Spinal cord (tissue), 10 donors: ENCODE data around the gene DUSP10. TPM values are rescaled to one million over a fixed set of nuclear protein-coding genes. Genes with fewer than 3 reads are reported as not detected.

Experiments used
- DNase-seq, 6 donors: peaks; one replicate each; pipeline versions ENCODE4 v3.0.0 to v3.0.0-alpha.2; 2013 to 2015; ENCODE audit warnings: low spot score in 6 of 6, low read depth in 4 of 6
- H3K27ac ChIP-seq: one replicate; pipeline ENCODE4 v1.5.1; 2013; ENCODE audit warnings: low read depth, low read length, control low read depth
- H3K27me3 ChIP-seq: one replicate; pipeline ENCODE4 v1.6.1; 2013; ENCODE audit warnings: low read length; ENCODE audit not compliant: control insufficient read depth, insufficient read depth
- H3K36me3 ChIP-seq: one replicate; pipeline ENCODE4 v1.6.1; 2013; ENCODE audit warnings: low read length; ENCODE audit not compliant: control insufficient read depth, insufficient read depth
- H3K4me1 ChIP-seq: one replicate; pipeline ENCODE4 v1.6.1; 2013; ENCODE audit warnings: low read length; ENCODE audit not compliant: control insufficient read depth, insufficient read depth
- H3K4me3 ChIP-seq: one replicate; pipeline ENCODE4 v1.5.1; 2013; ENCODE audit warnings: low read depth, low read length, control low read depth
- H3K9me3 ChIP-seq: one replicate; pipeline ENCODE4 v1.6.1; 2013; ENCODE audit warnings: low read length; ENCODE audit not compliant: control insufficient read depth, insufficient read depth
- WGBS: methylation state at CpG from one replicate; pipeline ENCODE4 v1.1.5; 2013; ENCODE audit warnings: missing lambda C conversion rate; ENCODE audit not compliant: insufficient coverage; 5-methylcytosine and 5-hydroxymethylcytosine counted together
- polyA plus RNA-seq, 2 donors: library from polyadenylated mRNA; unstranded; fragments of 120-200 nt; gene quantifications; one replicate each; pipeline ENCODE4 v1.2.1, GENCODE V29; 2013; ENCODE audit not compliant: insufficient read length in 2 of 2
- total RNA-seq, 2 donors: library from RNA; depleted of rRNA in 1 of 2; stranded (reverse); fragments of 120-200 nt in 1 of 2; fragments of >200 nt in 1 of 2; gene quantifications; one replicate each; pipeline versions ENCODE4 v1.2.3 to v1.2.4, GENCODE V29; 2013 to 2014
- donor health status: healthy.

The DUSP10 gene
- total and polyA plus RNA-seq, 4 donors = 4.1 to 9.6 (median 5.7) TPM

GRCh38 chr1:221768444-221769066, 26.7 kb upstream of the DUSP10 start:
- H3K36me3 ChIP-seq = no peaks in the 10 kb centered on the region
- no CpG with 5 or more reads among the region's 5 CpGs for WGBS
- no peak overlapping the region for H3K4me3 ChIP-seq
- H3K4me1 ChIP-seq = no peaks in the 10 kb centered on the region
- H3K27ac ChIP-seq = no peak overlapping the region
- no peaks in the 10 kb centered on the region for H3K27me3 ChIP-seq
- no peak for DNase-seq
- no peaks in the 10 kb centered on the region for H3K9me3 ChIP-seq

- H3K4me1 ChIP-seq = no peaks in the 10 kb centered on the region
- no peak for DNase-seq
- no CpG with 5 or more reads among the region's 1 CpG for WGBS
- no peak overlapping the region for H3K4me3 ChIP-seq
- no peaks in the 10 kb centered on the region for H3K36me3 ChIP-seq
- H3K27me3 ChIP-seq = no peaks in the 10 kb centered on the region
- no peak overlapping the region for H3K27ac ChIP-seq
- H3K9me3 ChIP-seq = no peaks in the 10 kb centered on the region
These were observed 24.3 kb upstream of the DUSP10 start for GRCh38 chr1:221766210-221766609.

- Histone ChIP-seq H3K27ac (no peak overlapping the region), H3K4me1 (no peaks in the 10 kb centered on the region), H3K27me3 (no peaks in the 10 kb centered on the region), H3K4me3 (no peak overlapping the region), H3K9me3 (no peaks in the 10 kb centered on the region), H3K36me3 (no peaks in the 10 kb centered on the region)
- no peak for DNase-seq
- WGBS = no CpG with 5 or more reads among the region's 2 CpGs
These were observed 23.6 kb upstream of the DUSP10 start for GRCh38 chr1:221765527-221765926.

DNA sequence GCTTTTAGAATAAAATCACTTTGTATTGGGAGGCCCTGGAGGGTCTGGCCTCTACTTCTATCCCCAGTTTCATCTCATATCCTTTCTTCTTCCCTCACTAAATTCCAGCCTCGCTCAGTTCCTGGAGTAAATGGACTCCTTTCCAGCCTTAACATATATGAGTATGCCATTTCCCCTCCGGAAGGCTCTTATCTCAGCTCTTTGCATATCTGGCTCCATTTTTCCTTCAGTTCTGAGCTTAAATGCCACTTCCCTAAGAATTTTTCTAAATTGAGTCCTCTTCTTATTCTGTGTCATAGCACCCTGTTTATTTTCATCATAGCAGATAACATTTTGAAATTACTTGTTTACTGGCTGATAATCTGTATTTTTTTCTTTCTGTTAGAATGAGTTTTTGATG, 20.2 kb upstream of the DUSP10 start:
- H3K27ac ChIP-seq = no peak overlapping the region
- H3K4me3 ChIP-seq = no peak overlapping the region
- no peaks in the 10 kb centered on the region for H3K36me3 ChIP-seq
- DNase-seq = no peak
- H3K9me3 ChIP-seq = no peaks in the 10 kb centered on the region
- 94% methylated on average over 2 of the region's 2 CpGs for WGBS
- H3K27me3 ChIP-seq = no peaks in the 10 kb centered on the region
- H3K4me1 ChIP-seq = no peaks in the 10 kb centered on the region

DNA sequence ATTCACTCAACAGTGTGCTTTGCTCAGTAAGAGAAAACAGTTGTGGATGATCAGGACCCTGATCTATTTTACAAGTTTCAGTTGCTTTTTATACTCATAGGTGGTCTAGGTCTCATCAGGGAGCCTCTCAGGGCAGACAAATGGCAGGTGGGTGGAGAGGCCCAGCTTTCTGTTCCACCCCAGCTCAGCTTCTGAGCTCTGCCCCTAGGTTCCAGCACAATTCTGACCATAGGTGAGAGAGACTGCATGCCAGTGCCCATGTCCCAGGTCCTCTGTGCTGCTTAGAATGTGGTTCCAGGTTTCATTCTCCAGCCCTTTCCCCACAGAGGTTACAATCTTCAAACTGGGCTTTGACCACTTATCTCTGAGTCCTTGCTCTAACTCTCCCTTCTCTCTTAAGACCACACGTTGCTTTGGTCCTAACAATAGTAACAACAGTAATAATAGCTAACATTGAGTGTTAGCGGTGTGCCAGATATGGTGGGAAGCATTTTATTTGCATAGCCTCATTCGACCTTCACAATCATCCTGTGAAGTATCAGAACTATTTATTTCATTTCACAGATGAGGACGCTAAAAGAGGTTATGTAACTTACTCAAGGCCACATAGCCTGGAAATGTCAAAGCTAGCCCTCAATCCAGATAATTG, 19.6 kb upstream of the DUSP10 start:
- no CpG with 5 or more reads among the region's 4 CpGs for WGBS

GRCh38 chr1:221760911-221761310, 19.0 kb upstream of the DUSP10 start:
- Histone ChIP-seq H3K4me3 (no peak overlapping the region), H3K27me3 (no peaks in the 10 kb centered on the region), H3K4me1 (no peaks in the 10 kb centered on the region), H3K9me3 (no peaks in the 10 kb centered on the region), H3K27ac (no peak overlapping the region), H3K36me3 (no peaks in the 10 kb centered on the region)
- DNase-seq = no peak
- WGBS = 80% methylated on average over 1 of the region's 3 CpGs

More for the DNA sequence above, 19.6 kb upstream of the DUSP10 start:
- Histone ChIP-seq H3K4me1 (no peaks in the 10 kb centered on the region), H3K36me3 (no peaks in the 10 kb centered on the region), H3K9me3 (no peaks in the 10 kb centered on the region), H3K27ac (no peak overlapping the region), H3K27me3 (no peaks in the 10 kb centered on the region), H3K4me3 (no peak overlapping the region)
- DNase-seq = no peak

GRCh38 chr1:221759436-221759835, 17.5 kb upstream of the DUSP10 start:
- WGBS = no CpG with 5 or more reads among the region's 3 CpGs
- no peaks in the 10 kb centered on the region for H3K9me3 ChIP-seq

GRCh38 chr1:221758455-221758854, 16.6 kb upstream of the DUSP10 start:
- no peaks in the 10 kb centered on the region for H3K36me3 ChIP-seq
- H3K9me3 ChIP-seq = no peaks in the 10 kb centered on the region
- H3K27ac ChIP-seq = no peak overlapping the region
- no peak overlapping the region for H3K4me3 ChIP-seq
- DNase-seq = no peak
- H3K4me1 ChIP-seq = no peaks in the 10 kb centered on the region
- no peaks in the 10 kb centered on the region for H3K27me3 ChIP-seq

More at GRCh38 chr1:221759436-221759835, 17.5 kb upstream of the DUSP10 start:
- H3K4me3 ChIP-seq = no peak overlapping the region
- H3K36me3 ChIP-seq = no peaks in the 10 kb centered on the region
- H3K27me3 ChIP-seq = no peaks in the 10 kb centered on the region
- H3K4me1 ChIP-seq = no peaks in the 10 kb centered on the region
- no peak for DNase-seq
- H3K27ac ChIP-seq = no peak overlapping the region

- Histone ChIP-seq H3K27me3 (no peaks in the 10 kb centered on the region), H3K4me1 (no peaks in the 10 kb centered on the region), H3K27ac (no peak overlapping the region), H3K36me3 (no peaks in the 10 kb centered on the region), H3K4me3 (no peak overlapping the region), H3K9me3 (no peaks in the 10 kb centered on the region)
- no peak for DNase-seq
- no CpG with 5 or more reads among the region's 3 CpGs for WGBS
These were observed 15.1 kb upstream of the DUSP10 start for GRCh38 chr1:221756830-221757551.

- Histone ChIP-seq H3K9me3 (no peaks in the 10 kb centered on the region), H3K27ac (no peak overlapping the region), H3K36me3 (no peaks in the 10 kb centered on the region), H3K4me1 (no peaks in the 10 kb centered on the region), H3K4me3 (no peak overlapping the region), H3K27me3 (no peaks in the 10 kb centered on the region)
- no CpG with 5 or more reads among the region's 1 CpG for WGBS
- no peak for DNase-seq
These were observed 11.9 kb upstream of the DUSP10 start for GRCh38 chr1:221753828-221754188.
